Effector memory CD4-positive, alpha-beta T cell (primary cell): ENCODE results near the gene KIF5C.

Experiments used
- DNase-seq, 3 donors: peaks; one replicate each; pipeline ENCODE4 v3.0.0-alpha.2; 2020
- H3K27ac ChIP-seq: 2 replicates; pipeline ENCODE4 v1.7.0; 2013; ENCODE audit warnings: mild to moderate bottlenecking, low read length, moderate library complexity; ENCODE audit not compliant: insufficient read depth, poor library complexity, severe bottlenecking
- H3K27me3 ChIP-seq: replicated peaks from 2 replicates; pipeline ENCODE4 v1.7.0; 2013; ENCODE audit warnings: mild to moderate bottlenecking, low read length; ENCODE audit not compliant: insufficient read depth, control insufficient read depth, poor library complexity, severe bottlenecking
- H3K36me3 ChIP-seq: 2 replicates; pipeline ENCODE4 v1.7.0; 2013; ENCODE audit warnings: mild to moderate bottlenecking, low read length, moderate library complexity; ENCODE audit not compliant: control insufficient read depth, insufficient read depth
- H3K4me1 ChIP-seq: 2 replicates; pipeline ENCODE4 v1.7.0; 2013; ENCODE audit warnings: low read length, mild to moderate bottlenecking; ENCODE audit not compliant: control insufficient read depth, insufficient read depth, poor library complexity, severe bottlenecking
- H3K4me3 ChIP-seq: 2 replicates; pipeline ENCODE4 v1.7.0; 2013; ENCODE audit warnings: low read length, low read depth, mild to moderate bottlenecking; ENCODE audit not compliant: insufficient read depth, poor library complexity, severe bottlenecking
- H3K9me3 ChIP-seq: 2 replicates; pipeline ENCODE4 v1.7.0; 2013; ENCODE audit warnings: mild to moderate bottlenecking, low read length, moderate library complexity; ENCODE audit not compliant: control insufficient read depth

KIF5C gene

DNA sequence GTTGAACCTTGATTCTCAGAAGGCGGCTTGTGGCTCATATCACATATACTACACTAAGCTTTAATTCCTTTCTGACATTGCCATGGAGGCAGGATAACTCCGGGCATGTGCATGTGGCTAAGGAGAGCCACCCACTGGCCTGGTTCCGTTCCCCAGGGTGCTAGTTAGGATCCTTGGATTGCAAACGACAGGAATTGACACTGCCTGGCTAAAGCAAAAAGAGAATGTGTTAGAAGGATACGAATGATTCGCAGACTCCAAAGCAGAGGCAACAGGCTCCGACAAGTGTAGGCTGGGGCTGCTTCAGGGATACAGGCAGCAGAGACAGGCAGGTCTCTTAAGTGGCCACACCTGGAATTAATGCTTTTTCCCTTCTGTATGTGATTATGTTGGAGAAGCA lies 92.0 kb downstream of the KIF5C start:
- H3K4me1 ChIP-seq: no peaks in the 10 kb centered on the region
- H3K36me3 ChIP-seq: no peaks in the 10 kb centered on the region
- no peaks in the 10 kb centered on the region for H3K27me3 ChIP-seq
- H3K9me3 ChIP-seq: no peaks in the 10 kb centered on the region
- DNase-seq: no peak
- H3K27ac ChIP-seq: no peak overlapping the region
- H3K4me3 ChIP-seq: no peak overlapping the region

DNA sequence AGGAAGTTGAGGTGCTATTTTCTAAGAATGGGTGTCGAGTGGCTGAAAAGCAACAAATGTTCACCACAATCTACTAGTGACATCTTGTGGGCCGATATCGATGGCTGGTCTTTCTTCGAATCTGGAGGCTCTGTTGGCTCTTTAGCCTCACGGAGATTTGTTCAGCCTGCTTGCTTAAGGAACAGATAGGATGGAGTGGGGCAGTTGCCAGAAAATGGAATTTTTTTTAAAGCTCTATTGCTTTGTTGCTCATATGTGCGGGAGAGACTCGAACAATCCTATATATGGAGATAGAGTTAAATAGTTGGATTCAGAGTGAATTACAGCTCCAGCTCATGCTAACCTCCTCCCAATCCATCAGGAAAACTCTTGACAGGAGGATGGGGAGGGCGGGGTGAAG lies 92.6 kb downstream of the KIF5C start:
- no peak overlapping the region for H3K27ac ChIP-seq
- H3K4me3 ChIP-seq: no peak overlapping the region
- DNase-seq: no peak
- no peaks in the 10 kb centered on the region for H3K4me1 ChIP-seq
- no peaks in the 10 kb centered on the region for H3K27me3 ChIP-seq
- no peaks in the 10 kb centered on the region for H3K9me3 ChIP-seq
- H3K36me3 ChIP-seq: no peaks in the 10 kb centered on the region

DNA sequence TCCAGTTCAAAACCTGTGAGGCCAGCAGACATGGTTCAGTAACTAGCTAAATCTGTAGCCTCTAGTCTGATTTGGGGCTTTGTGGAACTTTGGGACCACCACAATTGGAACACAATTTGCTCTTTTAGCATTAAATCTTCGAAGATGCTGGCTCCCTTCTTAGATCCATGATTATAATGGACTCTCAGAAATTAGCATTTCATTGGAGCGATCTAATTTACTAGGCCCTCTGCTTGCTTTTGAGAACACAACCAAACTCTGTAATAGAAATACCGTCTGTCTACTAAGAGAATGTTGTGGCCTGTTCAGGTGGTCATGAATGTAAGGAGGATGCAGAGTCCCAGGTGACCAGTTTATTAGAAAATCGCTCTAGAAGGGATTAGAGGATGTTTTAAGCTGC lies 93.3 kb downstream of the KIF5C start:
- no peak overlapping the region for H3K4me3 ChIP-seq
- no peak for DNase-seq
- no peak overlapping the region for H3K27ac ChIP-seq
- H3K27me3 ChIP-seq: no peaks in the 10 kb centered on the region
- H3K36me3 ChIP-seq: peaks cover under 1% of the 10 kb centered on the region
- no peaks in the 10 kb centered on the region for H3K9me3 ChIP-seq
- H3K4me1 ChIP-seq: no peaks in the 10 kb centered on the region

DNA sequence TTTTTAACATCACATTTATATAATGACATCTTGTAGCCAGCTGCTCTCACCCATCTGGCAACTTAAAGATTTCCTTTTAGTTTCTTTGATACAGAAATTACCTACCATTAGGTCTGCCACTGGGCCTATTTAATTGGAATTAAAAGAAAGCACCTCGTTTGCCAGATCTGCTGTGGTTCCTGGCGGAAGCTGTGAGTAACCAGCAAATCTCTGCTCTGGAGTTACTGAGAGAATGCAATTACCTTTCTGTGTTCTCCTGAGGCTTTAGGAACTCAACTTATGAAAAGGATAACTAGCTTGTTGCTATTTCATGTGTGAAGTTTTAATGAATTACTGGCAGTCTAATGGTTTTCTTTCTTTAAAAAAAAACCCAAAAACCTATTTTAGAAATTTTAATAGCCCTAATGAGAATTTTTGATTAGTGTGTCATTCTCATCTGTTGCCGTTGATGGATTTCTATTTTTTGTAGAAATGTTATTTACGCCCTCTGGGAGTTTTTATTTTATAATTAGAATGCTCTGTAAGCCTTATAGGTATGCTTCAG lies 93.8 kb downstream of the KIF5C start:
- H3K27ac ChIP-seq: no peak overlapping the region
- peaks cover 6% of the 10 kb centered on the region for H3K36me3 ChIP-seq
- H3K9me3 ChIP-seq: no peaks in the 10 kb centered on the region
- no peak for DNase-seq
- H3K4me1 ChIP-seq: no peaks in the 10 kb centered on the region
- H3K4me3 ChIP-seq: no peak overlapping the region
- H3K27me3 ChIP-seq: no peaks in the 10 kb centered on the region

DNA sequence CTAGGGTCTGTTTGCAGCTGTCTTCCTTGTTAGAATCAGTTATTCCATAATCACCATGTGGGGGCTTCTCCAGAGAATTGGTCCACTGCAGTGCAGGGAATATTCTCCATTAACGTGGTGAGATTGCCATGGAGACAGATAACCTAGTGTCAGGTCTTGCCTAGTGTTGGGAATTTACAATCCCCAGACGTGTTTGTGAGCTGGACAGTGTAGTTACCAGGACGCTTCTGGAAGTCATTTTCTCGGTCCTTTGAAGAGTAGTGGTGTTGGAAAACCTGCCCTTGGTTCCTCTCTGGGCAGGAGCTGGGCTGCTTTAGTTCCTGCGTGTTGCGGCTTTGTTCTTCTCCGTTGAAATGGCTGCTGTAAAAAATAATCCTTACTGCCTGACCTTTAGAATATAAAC lies 94.6 kb downstream of the KIF5C start:
- Histone ChIP-seq H3K27me3 (no peaks in the 10 kb centered on the region), H3K9me3 (no peaks in the 10 kb centered on the region), H3K36me3 (peaks cover 12% of the 10 kb centered on the region), H3K27ac (no peak overlapping the region), H3K4me1 (no peaks in the 10 kb centered on the region), H3K4me3 (no peak overlapping the region)
- no peak for DNase-seq

DNA sequence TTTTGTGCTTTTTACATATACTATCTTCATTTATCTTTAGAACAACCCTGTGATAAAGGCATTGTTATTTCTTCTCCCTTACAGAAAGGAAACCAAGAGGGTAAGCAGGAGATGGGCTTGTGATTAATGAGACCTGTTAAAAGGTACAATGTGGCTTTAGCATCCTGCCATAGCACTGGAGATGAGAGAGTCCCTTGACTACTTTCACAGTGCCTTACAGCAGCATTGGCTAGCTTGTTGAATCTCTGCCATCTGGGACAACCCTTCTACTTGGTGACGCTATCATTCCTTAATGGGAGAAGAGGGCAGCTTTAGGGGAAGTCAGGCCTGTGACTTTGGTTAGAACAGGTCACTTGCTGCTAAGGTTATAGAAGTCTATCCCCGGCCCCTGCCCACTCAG lies 95.4 kb downstream of the KIF5C start:
- H3K27me3 ChIP-seq: no peaks in the 10 kb centered on the region
- no peak for DNase-seq
- H3K9me3 ChIP-seq: no peaks in the 10 kb centered on the region
- H3K27ac ChIP-seq: no peak overlapping the region
- no peaks in the 10 kb centered on the region for H3K4me1 ChIP-seq
- H3K36me3 ChIP-seq: peaks cover 19% of the 10 kb centered on the region
- no peak overlapping the region for H3K4me3 ChIP-seq

DNA sequence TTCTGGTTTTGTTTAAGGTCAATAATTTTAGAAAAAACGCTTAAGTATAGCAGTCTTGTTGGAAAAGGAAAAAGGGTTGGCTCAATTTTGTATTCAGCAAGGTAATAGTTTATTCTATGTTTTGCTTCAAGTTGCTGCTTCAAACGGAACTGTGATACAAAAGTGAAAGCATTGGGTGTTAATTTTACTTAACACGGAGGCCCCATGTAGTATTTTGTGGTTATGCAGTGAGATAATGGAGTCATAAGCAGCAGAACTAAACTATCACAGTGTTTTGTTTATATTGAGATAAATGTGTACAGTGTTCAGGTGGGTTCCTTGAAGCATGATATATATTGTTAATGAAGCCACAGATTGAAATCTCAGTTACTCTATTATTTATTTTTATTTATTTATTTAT lies 96.5 kb downstream of the KIF5C start:
- H3K4me3 ChIP-seq: no peak overlapping the region
- peaks cover 22% of the 10 kb centered on the region for H3K36me3 ChIP-seq
- no peak for DNase-seq
- no peaks in the 10 kb centered on the region for H3K9me3 ChIP-seq
- no peak overlapping the region for H3K27ac ChIP-seq
- no peaks in the 10 kb centered on the region for H3K27me3 ChIP-seq
- H3K4me1 ChIP-seq: no peaks in the 10 kb centered on the region

DNA sequence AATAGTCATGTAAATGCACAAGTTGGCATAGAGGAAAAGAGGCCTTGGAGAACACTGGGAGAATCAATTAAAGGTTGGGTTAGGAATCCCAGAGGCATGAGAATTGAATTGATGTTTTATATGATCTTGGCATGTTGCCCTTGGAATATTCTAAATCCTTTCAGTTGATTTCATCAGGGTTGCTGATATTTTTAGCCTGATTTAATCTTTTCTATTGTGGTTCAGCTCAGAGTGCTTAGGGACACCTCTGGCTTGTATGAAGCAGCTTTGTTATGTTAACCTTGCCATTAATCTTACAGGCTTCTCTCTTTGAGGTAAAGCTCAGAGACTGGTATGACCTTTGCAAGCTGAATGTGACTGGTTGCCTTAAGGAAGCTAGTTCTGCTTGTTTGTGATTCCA lies 99.1 kb downstream of the KIF5C start:
- Histone ChIP-seq H3K36me3 (peaks cover 22% of the 10 kb centered on the region), H3K4me3 (no peak overlapping the region), H3K4me1 (no peaks in the 10 kb centered on the region), H3K9me3 (no peaks in the 10 kb centered on the region), H3K27ac (no peak overlapping the region), H3K27me3 (no peaks in the 10 kb centered on the region)
- no peak for DNase-seq

DNA sequence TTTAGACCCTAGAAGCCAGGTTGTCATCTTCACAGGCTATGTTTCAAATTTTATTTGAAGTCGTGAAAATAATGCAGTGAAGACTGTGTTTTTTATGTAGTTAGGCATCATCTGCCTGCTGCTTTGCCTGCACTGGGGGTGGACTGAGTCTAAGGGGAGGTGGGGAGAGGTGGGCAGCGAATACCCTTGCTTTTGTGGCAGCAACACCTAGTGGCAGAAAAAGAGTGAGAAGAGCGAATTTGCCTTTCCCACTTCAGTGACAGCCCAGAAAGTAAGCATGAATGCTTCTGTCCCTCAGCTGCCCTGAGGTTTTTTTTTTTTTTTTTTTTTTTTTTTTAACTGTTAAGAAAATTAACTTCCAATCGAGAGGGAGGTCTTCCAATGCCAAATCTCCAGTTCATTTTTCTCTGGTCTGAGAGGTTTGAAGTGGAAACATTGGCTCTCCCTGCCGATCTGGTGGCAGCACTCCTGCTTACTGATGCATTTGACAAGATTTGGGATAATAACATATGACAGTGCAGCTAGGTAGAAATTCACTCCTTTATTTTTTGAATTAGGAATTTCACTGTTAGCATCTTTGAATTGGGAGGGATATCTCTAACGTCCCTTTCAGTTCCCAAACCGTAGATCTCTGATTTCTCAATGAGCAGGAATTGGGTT lies 103.1 kb downstream of the KIF5C start:
- H3K4me1 ChIP-seq: no peaks in the 10 kb centered on the region
- no peaks in the 10 kb centered on the region for H3K9me3 ChIP-seq
- no peak for DNase-seq
- H3K36me3 ChIP-seq: peaks cover 26% of the 10 kb centered on the region
- H3K27me3 ChIP-seq: no peaks in the 10 kb centered on the region
- no peak overlapping the region for H3K4me3 ChIP-seq
- H3K27ac ChIP-seq: no peak overlapping the region

DNA sequence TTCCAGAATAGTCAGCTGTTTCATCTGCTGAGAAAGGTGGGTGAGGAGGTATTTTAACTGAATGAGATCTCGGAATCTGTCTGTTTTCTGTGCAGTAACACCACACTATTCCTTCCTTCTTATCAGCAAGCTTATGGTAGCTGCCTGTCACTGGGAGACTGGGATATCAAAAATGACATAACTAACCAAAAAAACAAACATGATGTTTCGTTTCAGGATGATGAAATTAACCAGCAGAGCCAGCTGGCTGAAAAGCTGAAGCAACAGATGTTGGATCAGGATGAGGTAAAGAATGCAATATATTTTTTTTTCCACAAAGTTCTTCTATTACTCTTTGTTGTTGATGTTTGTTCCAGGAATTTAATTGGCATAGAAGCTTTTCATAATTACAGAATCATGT lies 103.7 kb downstream of the KIF5C start:
- DNase-seq: no peak

More for the DNA sequence above, 103.7 kb downstream of the KIF5C start:
- H3K36me3 ChIP-seq: peaks cover 21% of the 10 kb centered on the region
- no peaks in the 10 kb centered on the region for H3K27me3 ChIP-seq
- no peaks in the 10 kb centered on the region for H3K4me1 ChIP-seq
- H3K9me3 ChIP-seq: no peaks in the 10 kb centered on the region
- H3K4me3 ChIP-seq: no peak overlapping the region
- no peak overlapping the region for H3K27ac ChIP-seq
